GM21381 (cell line): ENCODE measurements around the gene STARD13.

Source experiments
- ATAC-seq: cut with Tn5 transposase; IDR thresholded peaks from one replicate; pipeline ENCODE4 v1.9.1; 2021; ENCODE audit warnings: mild to moderate bottlenecking, moderate library complexity; ENCODE audit not compliant: unreplicated experiment

STARD13 gene

DNA sequence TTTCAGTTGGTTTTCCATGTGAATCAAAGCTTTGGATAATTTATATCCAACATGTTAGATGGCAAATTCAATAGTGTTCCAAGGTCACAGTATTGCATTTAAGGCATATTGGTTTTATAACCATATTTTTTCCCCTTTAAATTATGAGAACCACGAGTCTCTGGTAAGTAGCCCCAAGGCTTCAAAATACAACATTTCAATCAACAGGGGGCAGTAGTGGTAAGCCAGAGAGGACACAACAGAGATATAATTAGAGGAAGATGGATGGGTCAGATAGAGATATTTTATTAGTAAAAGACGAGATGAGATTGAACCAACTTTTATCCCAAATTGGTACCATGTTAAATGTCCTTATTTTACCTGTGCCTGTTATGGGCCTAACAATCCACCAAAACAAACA is 216.2 kb downstream of the STARD13 start:
- ATAC-seq = no peak

GRCh38 chr13:33066329-33066728 is 219.2 kb downstream of the STARD13 start:
- ATAC-seq = no peak

- ATAC-seq = no peak
Measured at GRCh38 chr13:33060815-33061214, 224.7 kb downstream of the STARD13 start.

DNA sequence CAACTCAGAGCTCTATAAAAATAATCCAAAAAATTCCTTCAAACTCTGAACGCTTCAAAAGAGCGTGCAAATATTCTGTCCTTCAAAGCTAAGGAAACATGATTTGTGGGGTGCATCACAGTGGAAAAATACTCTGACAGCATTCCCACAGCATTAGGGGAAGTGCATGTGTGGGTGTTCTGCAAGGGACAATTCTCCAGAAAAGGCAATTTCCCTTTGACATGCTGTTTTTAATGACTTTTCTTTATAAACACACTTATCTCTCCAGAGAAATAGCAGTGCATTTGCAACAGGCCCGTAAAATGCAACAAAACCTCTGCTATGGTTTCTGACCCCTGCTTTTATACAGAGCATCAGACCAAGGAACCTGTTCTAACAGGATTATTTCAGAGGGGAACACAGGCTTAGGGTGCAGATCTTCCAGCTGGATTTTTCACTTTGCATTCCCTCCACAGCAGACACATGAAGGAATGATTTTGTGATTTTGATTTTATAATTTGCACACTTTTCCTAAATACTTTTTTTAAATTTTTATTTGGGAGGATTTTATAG is 226.7 kb downstream of the STARD13 start:
- no peak for ATAC-seq

DNA sequence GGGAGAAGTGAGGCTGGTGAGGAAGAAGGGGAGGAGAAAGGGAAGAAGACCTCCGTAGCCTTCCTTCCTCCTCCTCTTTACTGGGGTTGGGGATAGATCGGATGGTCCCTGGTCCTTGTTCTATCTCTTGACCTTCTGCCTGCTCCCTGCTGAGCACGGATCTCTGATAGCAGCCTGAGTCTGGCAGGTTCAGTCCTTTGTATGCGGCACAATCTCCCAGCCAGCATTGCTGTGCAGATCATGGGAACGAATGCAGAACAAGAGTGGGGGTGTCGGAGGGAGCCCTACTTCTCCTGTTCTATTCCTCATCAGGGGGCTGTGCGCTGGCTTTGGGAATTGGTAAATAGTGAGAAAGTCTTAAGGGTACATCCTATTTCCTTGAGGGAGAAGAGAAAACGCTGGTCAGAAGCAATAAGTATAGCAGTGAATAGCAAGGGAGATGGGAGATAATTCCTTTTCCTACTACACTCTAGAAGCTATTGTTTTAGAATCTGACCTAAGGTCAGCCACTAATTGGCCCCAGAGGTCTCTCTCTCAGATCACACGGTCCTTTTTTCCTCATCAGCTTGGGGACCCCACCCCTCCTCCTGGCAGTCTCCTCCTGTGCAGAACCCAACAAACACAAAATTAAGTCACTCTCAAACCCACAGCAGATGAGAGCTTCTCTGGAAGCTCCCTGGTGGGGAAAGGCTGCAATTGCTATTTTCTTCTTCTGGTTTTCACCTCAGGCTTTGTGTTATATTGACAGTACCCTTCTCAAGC is 228.4 kb downstream of the STARD13 start:
- ATAC-seq = peak; percentile 62

GRCh38 chr13:33053397-33054066 is 232.0 kb downstream of the STARD13 start:
- ATAC-seq = no peak
